HK-2 (cell line): ENCODE results near the gene PDZK1IP1.

Experiments used
- DNase-seq: peaks from one replicate; pipeline ENCODE4 v3.0.0-alpha.2; 2018; ENCODE audit not compliant: unreplicated experiment

Gene PDZK1IP1

DNA sequence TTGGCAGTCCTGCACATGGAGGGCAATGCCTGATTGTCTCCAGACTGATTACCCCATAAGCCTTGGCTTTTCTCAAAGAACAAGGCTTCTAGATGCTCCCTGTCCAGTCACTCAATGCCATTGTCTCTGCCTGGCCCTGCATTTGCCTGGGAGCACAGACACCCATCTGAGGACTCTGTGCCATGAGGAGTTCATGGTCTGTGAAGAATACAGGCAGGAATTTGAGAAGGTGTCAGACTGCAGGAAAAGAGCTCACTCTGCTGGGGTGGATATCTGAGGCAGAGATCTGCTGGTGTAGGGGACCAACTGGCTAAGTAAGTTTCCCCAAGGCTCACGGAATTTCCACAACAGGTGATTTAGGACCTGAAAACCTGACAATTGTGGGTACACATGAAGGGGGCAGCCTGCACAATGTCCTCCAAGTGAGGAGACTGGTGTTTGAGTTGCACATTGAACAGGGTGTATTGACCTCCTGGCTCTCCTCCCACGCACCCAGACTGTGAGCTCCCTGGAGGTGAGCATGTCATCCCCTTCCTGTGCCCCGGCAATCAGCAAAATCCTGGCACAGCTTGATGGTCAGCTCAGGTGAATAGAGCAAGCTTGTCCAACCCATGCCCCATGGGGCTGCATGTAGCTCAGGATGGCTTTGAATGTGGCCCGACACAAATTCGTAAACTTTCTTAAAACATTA, 51.8 kb downstream of the PDZK1IP1 start:
- no peak for DNase-seq

DNA sequence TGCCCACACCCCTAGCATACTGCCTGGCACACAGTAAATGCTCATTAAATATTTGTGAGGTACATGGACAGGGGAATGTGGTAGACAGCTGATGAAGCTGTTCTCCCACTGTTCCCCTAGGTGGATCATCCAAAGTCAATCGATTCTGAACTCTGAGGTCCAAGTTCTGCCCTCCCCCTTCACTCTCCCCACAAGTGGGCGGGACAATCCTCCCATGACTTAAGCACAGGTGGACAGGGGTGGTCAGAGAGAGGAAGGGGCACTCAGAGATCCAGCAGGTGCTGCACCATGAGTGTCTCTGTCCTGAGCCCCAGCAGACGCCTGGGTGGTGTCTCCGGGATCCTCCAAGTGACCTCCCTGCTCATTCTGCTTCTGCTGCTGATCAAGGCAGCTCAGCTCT, 52.6 kb downstream of the PDZK1IP1 start, which contains the start of gene CYP4A22:
Gene CYP4A22 (plus strand): TSS at position 244 of the 400 bp plus-strand sequence. CDS start 45 bp downstream, at position 289.
- no peak for DNase-seq
